Measurements from ENCODE around the gene GFER. TPM values are rescaled to one million over a fixed set of nuclear protein-coding genes. Genes with fewer than 3 reads are reported as not detected.

GFER gene
- total and polyA plus RNA-seq, 4 donors: 7.4 to 28.4 (median 15.1) TPM

DNA sequence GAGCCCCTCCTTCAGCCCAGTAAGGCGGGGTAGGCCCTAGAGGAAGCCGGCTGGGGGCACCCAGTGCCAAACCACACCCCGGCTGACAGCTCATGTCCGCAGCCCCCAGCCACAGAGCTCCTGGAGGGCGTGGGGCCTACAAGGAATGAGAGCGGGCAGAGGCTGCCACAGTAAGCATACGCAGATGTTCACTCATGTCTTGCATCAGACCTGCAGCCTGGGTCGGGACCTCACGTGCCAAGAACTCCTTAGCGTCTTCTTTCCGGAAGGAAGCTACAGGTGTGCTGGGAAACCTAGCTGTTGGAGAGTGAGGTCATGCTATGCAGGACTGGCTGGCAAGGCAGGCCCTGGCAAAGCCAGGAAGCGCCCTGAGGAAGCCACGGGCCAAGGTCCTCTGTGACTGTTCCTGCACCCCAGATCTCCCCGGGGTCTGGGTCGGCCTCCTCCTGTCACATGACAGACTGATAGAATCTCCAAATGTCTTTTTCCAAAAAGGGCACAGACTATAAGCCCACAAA is 24.1 kb downstream of the GFER start (continued):
- TF ChIP-seq, protein P1, sequence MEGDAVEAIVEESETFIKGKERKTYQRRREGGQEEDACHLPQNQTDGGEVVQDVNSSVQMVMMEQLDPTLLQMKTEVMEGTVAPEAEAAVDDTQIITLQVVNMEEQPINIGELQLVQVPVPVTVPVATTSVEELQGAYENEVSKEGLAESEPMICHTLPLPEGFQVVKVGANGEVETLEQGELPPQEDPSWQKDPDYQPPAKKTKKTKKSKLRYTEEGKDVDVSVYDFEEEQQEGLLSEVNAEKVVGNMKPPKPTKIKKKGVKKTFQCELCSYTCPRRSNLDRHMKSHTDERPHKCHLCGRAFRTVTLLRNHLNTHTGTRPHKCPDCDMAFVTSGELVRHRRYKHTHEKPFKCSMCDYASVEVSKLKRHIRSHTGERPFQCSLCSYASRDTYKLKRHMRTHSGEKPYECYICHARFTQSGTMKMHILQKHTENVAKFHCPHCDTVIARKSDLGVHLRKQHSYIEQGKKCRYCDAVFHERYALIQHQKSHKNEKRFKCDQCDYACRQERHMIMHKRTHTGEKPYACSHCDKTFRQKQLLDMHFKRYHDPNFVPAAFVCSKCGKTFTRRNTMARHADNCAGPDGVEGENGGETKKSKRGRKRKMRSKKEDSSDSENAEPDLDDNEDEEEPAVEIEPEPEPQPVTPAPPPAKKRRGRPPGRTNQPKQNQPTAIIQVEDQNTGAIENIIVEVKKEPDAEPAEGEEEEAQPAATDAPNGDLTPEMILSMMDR (IDR thresholded peaks at IDR 0.05; ENCODE audit: low read depth, low read length, missing input control): no peak
- no peak for TF ChIP-seq FOXA1 (IDR thresholded peaks at IDR 0.05)
- no peak for TF ChIP-seq EGR1 (IDR thresholded peaks at IDR 0.05; ENCODE audit: low read depth in 2 of 2)
- no peak for TF ChIP-seq TAF1 (conservative IDR thresholded peaks at IDR 0.05)
- TF ChIP-seq HNF4G (IDR thresholded peaks at IDR 0.05): no peak
- no peak for TF ChIP-seq SP1 (IDR thresholded peaks at IDR 0.05)
- no peak for TF ChIP-seq NR2F2 (IDR thresholded peaks at IDR 0.05)
- TF ChIP-seq JUND (IDR thresholded peaks at IDR 0.05): no peak

DNA sequence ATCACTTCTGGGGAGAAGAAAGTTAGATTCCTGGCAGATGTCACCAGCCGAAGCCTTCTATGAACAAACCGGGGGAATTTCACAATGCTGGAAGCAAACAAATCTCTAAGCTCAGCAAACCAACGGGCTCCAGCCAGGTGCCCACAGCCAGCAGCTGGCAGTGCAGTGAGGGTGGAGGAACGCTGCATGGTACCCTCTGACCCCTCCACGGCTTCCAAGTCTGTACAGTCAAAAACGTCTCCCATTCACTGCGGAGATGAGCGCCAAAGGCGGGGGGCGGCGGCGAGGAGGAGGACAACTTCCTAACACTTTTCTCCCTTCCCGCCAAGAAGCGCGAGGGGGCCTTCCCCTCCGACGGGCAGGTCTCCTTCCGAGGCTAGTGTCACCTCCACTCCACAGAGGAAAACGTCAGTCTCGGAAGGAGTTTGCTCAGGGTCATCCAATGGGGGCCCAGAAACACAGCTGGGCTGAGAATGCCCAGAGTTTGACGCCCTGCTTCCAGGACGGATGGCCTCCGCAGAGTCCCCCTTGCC is 24.7 kb downstream of the GFER start:
- Histone ChIP-seq H3K27me3 (ENCODE audit: control insufficient read depth in 4 of 4, insufficient read depth in 4 of 4, low read length in 3 of 4) (no peaks in the 10 kb centered on the region), H3K27ac (ENCODE audit: low read depth in 1 of 2, low read length in 2 of 2) (peak overlapping the region; percentile 60 to 78), H3K4me1 (ENCODE audit: control insufficient read depth in 4 of 4, insufficient read depth in 4 of 4, low read length in 3 of 4) (peaks cover 36 to 57% (median 51%) of the 10 kb centered on the region in 4 donors), H3K9ac (ENCODE audit: low read depth in 1 of 2, low read length in 2 of 2) (peak overlapping the region; percentile 41 to 79), H3K9me3 (ENCODE audit: control insufficient read depth in 4 of 4, low read length in 3 of 4) (no peaks in the 10 kb centered on the region), H3K4me3 (ENCODE audit: low read depth in 1 of 3, low read length in 3 of 3) (peak overlapping the region; percentile 75 to 93 (median 80)), H3K36me3 (ENCODE audit: control insufficient read depth in 4 of 4, insufficient read depth in 3 of 4, low read depth in 1 of 4, low read length in 3 of 4) (peaks cover 0 to 2% (median 0%) of the 10 kb centered on the region in 4 donors)
- no peak for DNase-seq (ENCODE audit: low spot score)
- WGBS: 1% methylated on average over 23 of the region's 23 CpGs
- peak; percentile 36 for TF ChIP-seq YY1 (IDR thresholded peaks at IDR 0.05)
- no peak for TF ChIP-seq HNF4G (IDR thresholded peaks at IDR 0.05)
- TF ChIP-seq FOXA2 (IDR thresholded peaks at IDR 0.05): no peak
- TF ChIP-seq EGR1 (IDR thresholded peaks at IDR 0.05; ENCODE audit: low read depth in 2 of 2): no peak
- peak in 1 of 2 donors; percentile 75 for TF ChIP-seq GABPA (IDR thresholded peaks at IDR 0.05 in 1 of 2, conservative IDR thresholded peaks at IDR 0.05 in 1 of 2)
- TF ChIP-seq FOXA1 (IDR thresholded peaks at IDR 0.05): no peak
- TF ChIP-seq SP1 (IDR thresholded peaks at IDR 0.05): peak; percentile 48
- TF ChIP-seq JUND (IDR thresholded peaks at IDR 0.05): peak in 1 of 2 donors; percentile 56
- TF ChIP-seq, protein P2, sequence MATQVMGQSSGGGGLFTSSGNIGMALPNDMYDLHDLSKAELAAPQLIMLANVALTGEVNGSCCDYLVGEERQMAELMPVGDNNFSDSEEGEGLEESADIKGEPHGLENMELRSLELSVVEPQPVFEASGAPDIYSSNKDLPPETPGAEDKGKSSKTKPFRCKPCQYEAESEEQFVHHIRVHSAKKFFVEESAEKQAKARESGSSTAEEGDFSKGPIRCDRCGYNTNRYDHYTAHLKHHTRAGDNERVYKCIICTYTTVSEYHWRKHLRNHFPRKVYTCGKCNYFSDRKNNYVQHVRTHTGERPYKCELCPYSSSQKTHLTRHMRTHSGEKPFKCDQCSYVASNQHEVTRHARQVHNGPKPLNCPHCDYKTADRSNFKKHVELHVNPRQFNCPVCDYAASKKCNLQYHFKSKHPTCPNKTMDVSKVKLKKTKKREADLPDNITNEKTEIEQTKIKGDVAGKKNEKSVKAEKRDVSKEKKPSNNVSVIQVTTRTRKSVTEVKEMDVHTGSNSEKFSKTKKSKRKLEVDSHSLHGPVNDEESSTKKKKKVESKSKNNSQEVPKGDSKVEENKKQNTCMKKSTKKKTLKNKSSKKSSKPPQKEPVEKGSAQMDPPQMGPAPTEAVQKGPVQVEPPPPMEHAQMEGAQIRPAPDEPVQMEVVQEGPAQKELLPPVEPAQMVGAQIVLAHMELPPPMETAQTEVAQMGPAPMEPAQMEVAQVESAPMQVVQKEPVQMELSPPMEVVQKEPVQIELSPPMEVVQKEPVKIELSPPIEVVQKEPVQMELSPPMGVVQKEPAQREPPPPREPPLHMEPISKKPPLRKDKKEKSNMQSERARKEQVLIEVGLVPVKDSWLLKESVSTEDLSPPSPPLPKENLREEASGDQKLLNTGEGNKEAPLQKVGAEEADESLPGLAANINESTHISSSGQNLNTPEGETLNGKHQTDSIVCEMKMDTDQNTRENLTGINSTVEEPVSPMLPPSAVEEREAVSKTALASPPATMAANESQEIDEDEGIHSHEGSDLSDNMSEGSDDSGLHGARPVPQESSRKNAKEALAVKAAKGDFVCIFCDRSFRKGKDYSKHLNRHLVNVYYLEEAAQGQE (IDR thresholded peaks at IDR 0.05): peak; percentile 47
- peak; percentile 24 to 38 for TF ChIP-seq RAD21 (IDR thresholded peaks at IDR 0.05)
- TF ChIP-seq NR2F2 (IDR thresholded peaks at IDR 0.05): peak; percentile 53
- TF ChIP-seq HNF4A (conservative IDR thresholded peaks at IDR 0.05): peak; percentile 48 to 66
- TF ChIP-seq RXRA (IDR thresholded peaks at IDR 0.05): peak in 1 of 2 donors; percentile 74
